GM23248 (cell line): ENCODE measurements around the gene SERPINI2.

ENCODE experiments used
- EZH2 ChIP-seq: fragments of 200-600 bp; sonication (generic); IDR thresholded peaks from 2 replicates; pipeline ENCODE4 v1.6.1; 2018; ENCODE audit warnings: antibody characterized with exemption, mild to moderate bottlenecking; ENCODE audit not compliant: insufficient read depth, poor library complexity, severe bottlenecking
- EZH2phosphoT487 ChIP-seq: fragments of 200-600 bp; sonication (generic); IDR thresholded peaks from 2 replicates; pipeline ENCODE4 v1.6.1; 2018; ENCODE audit warnings: antibody characterized with exemption, moderate library complexity, mild to moderate bottlenecking, low read depth; ENCODE audit not compliant: insufficient read depth

DNA sequence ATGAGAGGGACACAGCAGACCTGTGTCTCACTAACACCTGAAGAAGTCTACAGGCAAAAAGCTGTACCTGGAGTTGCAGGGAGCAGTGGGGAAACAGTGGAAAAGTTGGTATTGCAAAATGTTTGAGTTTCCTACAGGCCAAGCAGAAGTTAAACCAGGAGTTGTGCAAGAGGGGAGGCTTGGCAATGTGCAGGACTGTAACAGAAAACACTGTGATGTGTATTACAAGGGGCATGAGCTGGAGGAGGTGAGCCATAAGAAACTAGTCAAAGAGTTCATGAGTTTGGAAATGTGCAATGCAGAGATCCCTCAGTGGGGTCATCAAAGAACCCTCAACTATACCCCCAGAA is 47.1 kb upstream of the SERPINI2 start:
- no peak for TF ChIP-seq EZH2phosphoT487
- no peak for TF ChIP-seq EZH2
